CD14-positive monocyte (primary cell): ENCODE measurements around the gene SERPINA12. TPM values are rescaled to one million over a fixed set of nuclear protein-coding genes. Genes with fewer than 3 reads are reported as not detected.

Source experiments
- DNase-seq, 3 donors: peaks; one replicate each; pipeline ENCODE4 v3.0.0-alpha.2; 2011 to 2022
- H2AFZ ChIP-seq: 2 replicates; pipeline ENCODE4 v1.6.0; 2012; ENCODE audit warnings: mild to moderate bottlenecking, low read depth, low read length, inconsistent platforms; ENCODE audit not compliant: insufficient read depth, poor library complexity, severe bottlenecking
- H3K27ac ChIP-seq, 2 donors: 1 replicate in 1 of 2; 2 replicates in 1 of 2; pipeline ENCODE4 v1.5.1; 2012 to 2013; ENCODE audit warnings: low read length in 2 of 2, control low read depth in 1 of 2, inconsistent platforms in 1 of 2, low read depth in 1 of 2, mild to moderate bottlenecking in 1 of 2
- H3K27me3 ChIP-seq, 2 donors: one replicate each; pipeline versions ENCODE4 v1.6.0 to v1.6.1; 2011 to 2013; ENCODE audit warnings: low read length in 2 of 2; ENCODE audit not compliant: control insufficient read depth in 2 of 2, insufficient read depth in 2 of 2
- H3K36me3 ChIP-seq, 2 donors: replicated peaks in 1 of 2; 1 replicate in 1 of 2; 2 replicates in 1 of 2; pipeline versions ENCODE4 v1.5.1 to v1.6.1; 2012 to 2013; ENCODE audit warnings: low read length in 2 of 2, control low read depth in 1 of 2, inconsistent platforms in 1 of 2, mild to moderate bottlenecking in 1 of 2; ENCODE audit not compliant: insufficient read depth in 2 of 2, control insufficient read depth in 1 of 2
- H3K4me1 ChIP-seq, 2 donors: 1 replicate in 1 of 2; 2 replicates in 1 of 2; pipeline versions ENCODE4 v1.5.1 to v1.6.1; 2012 to 2013; ENCODE audit warnings: low read length in 2 of 2, control low read depth in 1 of 2, inconsistent platforms in 1 of 2, mild to moderate bottlenecking in 1 of 2, moderate library complexity in 1 of 2; ENCODE audit not compliant: insufficient read depth in 2 of 2, control insufficient read depth in 1 of 2
- H3K4me2 ChIP-seq: replicated peaks from 2 replicates; pipeline ENCODE3; 2012; ENCODE audit warnings: low read length, moderate library complexity, mild to moderate bottlenecking; ENCODE audit not compliant: poor library complexity, severe bottlenecking; ENCODE audit errors: extremely low read depth
- H3K4me3 ChIP-seq, 3 experiments: fragments of 200-600 bp in 1 of 3; sonication (generic) in 1 of 3; replicated peaks in 1 of 3; 1 replicate in 2 of 3; 2 replicates in 1 of 3; pipeline ENCODE4 v1.5.1; 2011 to 2013; ENCODE audit warnings: low read length in 3 of 3, mild to moderate bottlenecking in 3 of 3, control low read depth in 2 of 3, low read depth in 2 of 3, inconsistent platforms in 1 of 3, moderate library complexity in 1 of 3
- H3K79me2 ChIP-seq: 2 replicates; pipeline ENCODE4 v1.6.0; 2012; ENCODE audit warnings: mild to moderate bottlenecking, control low read depth, inconsistent platforms, low read length, moderate library complexity; ENCODE audit not compliant: insufficient read depth
- H3K9ac ChIP-seq: 2 replicates; pipeline ENCODE4 v1.6.0; 2017; ENCODE audit warnings: low read length, mild to moderate bottlenecking; ENCODE audit not compliant: insufficient read depth, poor library complexity, severe bottlenecking
- H3K9me3 ChIP-seq, 2 donors: replicated peaks in 1 of 2; 1 replicate in 1 of 2; 2 replicates in 1 of 2; pipeline versions ENCODE4 v1.5.1 to v1.6.1; 2012 to 2013; ENCODE audit warnings: low read length in 2 of 2, control low read depth in 1 of 2; ENCODE audit not compliant: control insufficient read depth in 1 of 2, insufficient read depth in 1 of 2
- H4K20me1 ChIP-seq: 2 replicates; pipeline ENCODE4 v1.6.0; 2012; ENCODE audit warnings: mild to moderate bottlenecking, low read length, control low read depth, moderate library complexity; ENCODE audit not compliant: insufficient read depth
- H3K27ac Mint-ChIP-seq, 7 donors: one replicate each; pipeline ENCODE4 v1.8.0; 2020; ENCODE audit warnings: mild to moderate bottlenecking in 7 of 7, mixed read lengths in 7 of 7, moderate library complexity in 6 of 7, inconsistent platforms in 2 of 7
- H3K27me3 Mint-ChIP-seq, 3 donors: one replicate each; pipeline ENCODE4 v1.8.0; 2021 to 2022; ENCODE audit warnings: low read depth in 3 of 3, mild to moderate bottlenecking in 3 of 3, mixed read lengths in 3 of 3, moderate library complexity in 3 of 3, inconsistent platforms in 1 of 3
- H3K36me3 Mint-ChIP-seq, 2 donors: one replicate each; pipeline ENCODE4 v1.8.0; 2020; ENCODE audit warnings: mixed read lengths in 2 of 2, inconsistent platforms in 1 of 2, mild to moderate bottlenecking in 1 of 2
- H3K4me1 Mint-ChIP-seq: one replicate; pipeline ENCODE4 v1.8.0; 2020; ENCODE audit warnings: mild to moderate bottlenecking, mixed read lengths
- H3K4me3 Mint-ChIP-seq, 2 donors: one replicate each; pipeline ENCODE4 v1.8.0; 2020; ENCODE audit warnings: mild to moderate bottlenecking in 2 of 2, mixed read lengths in 2 of 2, moderate library complexity in 1 of 2
- H3K9me3 Mint-ChIP-seq, 7 donors: one replicate each; pipeline ENCODE4 v1.8.0; 2020 to 2022; ENCODE audit warnings: mixed read lengths in 7 of 7, mild to moderate bottlenecking in 6 of 7, moderate library complexity in 6 of 7, inconsistent platforms in 2 of 7
- CTCF ChIP-seq: fragments of 200-600 bp; IDR thresholded peaks from one replicate; pipeline ENCODE4 v1.8.0; 2022; ENCODE audit warnings: antibody characterized with exemption, mild to moderate bottlenecking
- WGBS: methylation state at CpG from one replicate; pipeline ENCODE4 v1.1.5; 2013; ENCODE audit warnings: missing lambda C conversion rate; ENCODE audit not compliant: insufficient coverage; 5-methylcytosine and 5-hydroxymethylcytosine counted together
- intact Hi-C, 2 donors: fragments of 100-400 bp; cut with micrococcal nuclease; formaldehyde crosslinking; loops; one replicate each; pipeline versions ENCODE4 v1.15.0 to v1.15.1; 2023
- polyA plus RNA-seq, 3 donors: library from polyadenylated mRNA; depleted of rRNA in 1 of 3; unstranded in 2 of 3; stranded (reverse) in 1 of 3; fragments of 300-500 nt in 2 of 3; fragments of >200 nt in 1 of 3; fragmentation: Illumina TruSeq in 2 of 3; gene quantifications; 1 replicate in 2 of 3; 2 replicates in 1 of 3; pipeline ENCODE4 v1.2.3, GENCODE V29; 2012 to 2021

The SERPINA12 gene
- polyA plus RNA-seq, 3 donors = not detected

- H4K20me1 ChIP-seq = no peaks in the 10 kb centered on the region
- no peaks in the 10 kb centered on the region for H3K79me2 ChIP-seq
- no peaks in the 10 kb centered on the region for H3K27me3 ChIP-seq
- H2AFZ ChIP-seq = no peak overlapping the region
- no peaks in the 10 kb centered on the region for H3K36me3 ChIP-seq
- Mint-ChIP-seq H3K4me3 (no peak overlapping the region), H3K27ac (no peak overlapping the region), H3K36me3 (no peaks in the 10 kb centered on the region), H3K9me3 (peaks cover 6 to 16% (median 11%) of the 10 kb centered on the region in 7 donors), H3K27me3 (peaks cover 4 to 12% (median 6%) of the 10 kb centered on the region in 3 donors), H3K4me1 (peaks cover 2% of the 10 kb centered on the region)
- no peak overlapping the region for H3K4me2 ChIP-seq
- intact Hi-C loops = no loop called here
- DNase-seq = no peak
- H3K27ac ChIP-seq = no peak overlapping the region
- no peaks in the 10 kb centered on the region for H3K4me1 ChIP-seq
- no peak overlapping the region for H3K9ac ChIP-seq
- no peak overlapping the region for H3K4me3 ChIP-seq
- no peaks in the 10 kb centered on the region for H3K9me3 ChIP-seq
- TF ChIP-seq CTCF = no peak
- 75% methylated on average over 2 of the region's 3 CpGs for WGBS
Measured at GRCh38 chr14:94524093-94524492, 14.8 kb upstream of the SERPINA12 start.

- Histone ChIP-seq H3K4me1 (no peaks in the 10 kb centered on the region), H4K20me1 (no peaks in the 10 kb centered on the region), H3K27ac (no peak overlapping the region), H3K27me3 (no peaks in the 10 kb centered on the region), H3K9me3 (no peaks in the 10 kb centered on the region), H3K9ac (no peak overlapping the region), H3K4me2 (no peak overlapping the region), H2AFZ (no peak overlapping the region), H3K79me2 (no peaks in the 10 kb centered on the region), H3K4me3 (no peak overlapping the region), H3K36me3 (no peaks in the 10 kb centered on the region)
- TF ChIP-seq CTCF = no peak
- H3K4me3 Mint-ChIP-seq = no peak overlapping the region
- peaks cover 2% of the 10 kb centered on the region for H3K4me1 Mint-ChIP-seq
- no peak for DNase-seq
- 97% methylated on average over 8 of the region's 8 CpGs for WGBS
- peaks cover 3 to 12% (median 7%) of the 10 kb centered on the region in 3 donors for H3K27me3 Mint-ChIP-seq
- intact Hi-C loops = no loop called here
- peaks cover 6 to 16% (median 11%) of the 10 kb centered on the region in 7 donors for H3K9me3 Mint-ChIP-seq
- H3K27ac Mint-ChIP-seq = no peak overlapping the region
- no peaks in the 10 kb centered on the region for H3K36me3 Mint-ChIP-seq
Measured at GRCh38 chr14:94523265-94523664, 14.0 kb upstream of the SERPINA12 start.
